Colon (tissue), 2 donors: ENCODE results near the gene BOD1.

Experiments
- FAIRE-seq: peaks from 2 replicates; lab custom pipeline; 2012; peaks lifted over from hg19 to GRCh38; lab: Jason Lieb, UNC
- donor health status: control.
- donor health status: control.

Gene BOD1

DNA sequence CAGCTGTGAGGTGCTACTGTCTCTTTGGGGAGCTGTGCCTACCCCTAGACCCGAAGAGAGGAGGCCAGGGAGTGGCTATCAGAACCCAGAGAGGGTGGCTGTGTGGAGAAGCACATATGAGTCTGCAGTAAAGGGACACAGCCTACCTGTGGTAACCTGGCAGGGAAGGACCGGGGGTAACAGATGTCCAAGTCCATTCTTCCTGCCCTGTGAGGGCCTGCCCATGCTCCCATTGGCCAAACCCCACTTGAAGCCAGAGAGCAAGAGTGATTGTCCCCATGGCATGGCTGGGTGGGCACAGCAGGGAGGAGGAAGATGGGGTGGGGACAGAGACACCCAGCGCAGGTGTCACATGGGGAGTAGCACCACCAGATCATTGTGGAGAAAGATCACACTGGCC is 39.3 kb downstream of the BOD1 start:
- no peak for FAIRE-seq

DNA sequence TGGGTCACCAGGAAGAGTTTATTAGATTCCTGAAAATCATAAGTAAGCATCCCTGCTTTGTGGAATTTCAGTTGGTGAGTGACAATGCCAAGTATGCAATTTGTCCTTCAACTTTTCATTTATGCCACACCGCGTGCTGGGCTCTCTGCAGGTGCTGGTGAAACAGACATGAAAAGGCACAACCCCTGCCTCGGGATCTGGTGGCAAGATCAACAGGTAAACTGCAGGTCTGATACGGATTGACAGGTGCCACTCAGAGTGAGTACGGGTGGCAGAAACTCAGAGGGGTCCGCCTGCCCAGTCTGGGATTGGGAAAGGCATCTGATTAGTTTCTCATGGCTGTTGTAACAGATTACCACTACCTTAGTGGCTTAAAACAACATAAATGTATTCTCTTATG is 40.5 kb downstream of the BOD1 start:
- FAIRE-seq: no peak

DNA sequence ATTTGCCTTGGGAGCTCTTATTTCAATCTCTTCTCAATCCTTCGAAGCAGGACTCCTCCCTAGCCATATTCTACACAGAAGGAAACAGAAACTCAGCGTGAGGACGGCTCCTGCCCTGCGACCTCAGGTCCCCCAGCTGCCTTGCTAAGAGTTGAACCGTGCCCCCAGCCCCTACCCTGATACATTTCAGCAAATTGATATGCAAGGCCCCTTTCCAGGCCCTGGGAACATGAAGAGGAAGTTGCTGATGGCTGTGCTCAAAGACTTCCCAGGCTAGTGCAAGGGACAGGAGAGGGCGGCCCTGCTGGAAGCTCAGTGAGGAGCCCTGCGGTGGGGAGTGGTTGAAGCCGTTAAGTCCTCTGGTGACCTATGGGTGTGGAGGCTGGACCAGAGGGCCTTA is 41.5 kb downstream of the BOD1 start:
- no peak for FAIRE-seq

DNA sequence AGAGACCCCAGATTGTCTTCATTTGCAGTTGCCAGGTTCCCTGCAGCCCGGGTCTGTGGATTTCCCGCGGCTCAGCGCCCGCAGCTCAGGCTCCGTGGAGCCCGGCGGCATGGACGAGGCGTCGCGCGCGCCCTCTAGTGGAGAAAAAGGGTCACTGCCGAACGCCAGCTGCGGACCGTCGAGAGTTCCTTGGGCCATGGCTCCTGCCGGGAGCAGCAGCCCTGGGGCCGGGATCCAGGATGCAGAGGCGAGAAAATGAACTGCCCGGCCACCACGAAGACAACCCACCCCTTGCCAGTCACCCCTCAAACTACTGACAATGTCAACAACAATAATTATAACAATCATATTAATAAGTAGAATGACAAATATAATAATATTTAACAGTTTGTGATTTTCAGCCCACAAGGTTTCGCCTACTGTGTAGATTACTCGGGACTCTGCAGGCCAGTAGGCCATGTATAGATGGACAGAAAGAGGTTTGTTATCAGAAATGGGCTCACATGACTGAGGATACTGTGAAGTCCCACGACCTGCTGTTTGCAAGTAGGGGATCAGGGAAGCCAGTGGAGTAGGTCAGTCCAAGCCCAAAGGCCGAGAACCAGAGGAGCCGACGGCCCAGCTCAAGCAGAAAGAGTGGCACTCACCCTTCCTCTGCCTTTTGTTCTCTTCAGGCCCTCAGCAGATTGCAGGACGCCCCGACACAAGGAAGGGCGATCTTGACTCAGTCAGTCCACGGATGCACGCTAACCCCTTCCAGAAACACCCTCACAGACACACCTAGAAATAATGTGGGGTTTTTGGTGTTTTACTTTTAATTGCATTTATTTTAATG is 43.1 kb downstream of the BOD1 start:
- no peak for FAIRE-seq

DNA sequence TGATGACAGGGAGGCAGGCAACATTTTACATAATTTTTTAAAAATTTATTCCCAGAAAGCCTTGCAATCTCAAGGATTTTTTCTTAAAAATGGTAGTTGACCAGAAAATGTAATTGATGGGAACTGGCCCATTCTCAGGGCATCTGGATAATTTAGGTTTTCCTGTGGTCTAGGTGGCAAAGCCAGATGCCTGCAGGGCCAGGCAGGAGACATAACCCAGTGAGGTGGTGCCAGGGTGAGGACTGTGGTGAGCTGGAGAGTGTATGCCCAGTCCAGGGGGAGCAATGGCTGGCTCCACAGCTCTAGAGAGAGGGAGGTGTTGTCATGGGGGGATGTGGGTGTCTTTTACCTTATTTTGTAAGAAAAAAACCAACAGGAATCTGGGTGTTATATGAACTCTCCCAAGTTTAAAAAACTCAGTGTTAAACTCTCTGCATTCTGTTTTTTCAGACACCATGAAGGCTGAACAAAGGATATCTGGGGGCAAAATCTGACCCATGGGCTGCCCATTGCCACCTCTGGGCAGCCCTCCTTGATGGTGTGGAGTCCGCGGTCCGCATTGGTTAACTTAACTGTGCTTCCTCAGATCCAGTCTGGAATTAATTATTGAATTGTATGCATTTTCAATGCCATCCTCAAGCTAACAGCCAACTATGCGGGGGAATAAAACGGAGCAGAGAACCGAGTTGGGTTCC is 43.9 kb downstream of the BOD1 start:
- no peak for FAIRE-seq

DNA sequence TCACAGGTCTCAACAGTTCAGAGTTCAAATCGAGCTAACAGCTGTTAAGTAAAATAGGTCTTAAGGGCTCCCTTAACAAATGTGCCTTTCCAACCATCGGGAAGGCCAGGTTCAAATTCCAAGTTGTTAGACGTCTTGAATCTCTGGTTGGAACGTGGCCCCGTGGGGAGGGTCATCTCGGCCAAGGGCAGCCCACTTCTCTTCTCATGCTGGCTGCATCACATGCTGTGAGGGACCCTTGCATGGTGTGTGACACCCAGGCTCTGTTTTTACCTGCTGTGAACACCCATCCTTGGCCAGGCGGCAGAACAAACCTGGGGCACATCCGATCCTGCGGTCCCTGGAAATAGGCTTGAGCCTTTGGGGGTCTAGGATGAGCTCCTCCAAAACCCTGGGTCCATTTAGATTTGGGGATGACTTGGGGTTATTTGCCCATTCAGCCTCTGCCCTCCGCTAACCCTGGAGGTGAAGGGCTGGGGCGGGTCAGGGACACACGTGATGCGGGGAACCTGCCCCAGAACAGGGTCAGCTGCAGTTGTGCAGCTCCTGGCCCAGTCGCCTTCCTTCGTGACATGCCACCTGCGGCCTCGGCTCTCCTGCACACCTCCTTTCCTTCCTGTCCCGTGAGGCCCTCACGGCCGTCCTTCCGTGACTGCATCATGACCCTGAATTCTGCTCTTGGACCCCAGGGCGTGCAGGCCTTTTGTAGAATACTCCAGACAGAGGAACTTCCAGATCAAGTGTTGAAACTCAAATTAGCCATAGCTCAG is 45.9 kb downstream of the BOD1 start:
- no peak for FAIRE-seq

DNA sequence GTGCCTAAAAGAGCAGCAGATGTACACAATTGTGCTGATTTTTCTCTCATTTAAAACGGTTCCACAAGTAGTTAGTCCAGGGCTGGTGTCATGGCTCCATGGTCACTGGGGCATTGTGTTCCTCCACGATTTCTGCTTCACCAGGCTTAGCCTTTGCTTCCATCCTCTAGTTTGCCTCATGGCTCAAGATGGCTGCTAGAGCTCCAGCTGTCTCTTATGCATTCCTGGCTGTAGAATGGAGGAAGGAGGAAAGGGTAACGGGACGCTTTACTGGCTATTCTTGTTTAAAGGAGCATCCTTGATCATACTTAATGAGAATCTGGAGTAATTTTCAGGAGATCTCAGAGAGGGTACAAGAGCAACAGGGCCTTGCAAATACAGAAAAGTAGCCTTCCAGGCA is 47.7 kb downstream of the BOD1 start:
- FAIRE-seq: no peak

DNA sequence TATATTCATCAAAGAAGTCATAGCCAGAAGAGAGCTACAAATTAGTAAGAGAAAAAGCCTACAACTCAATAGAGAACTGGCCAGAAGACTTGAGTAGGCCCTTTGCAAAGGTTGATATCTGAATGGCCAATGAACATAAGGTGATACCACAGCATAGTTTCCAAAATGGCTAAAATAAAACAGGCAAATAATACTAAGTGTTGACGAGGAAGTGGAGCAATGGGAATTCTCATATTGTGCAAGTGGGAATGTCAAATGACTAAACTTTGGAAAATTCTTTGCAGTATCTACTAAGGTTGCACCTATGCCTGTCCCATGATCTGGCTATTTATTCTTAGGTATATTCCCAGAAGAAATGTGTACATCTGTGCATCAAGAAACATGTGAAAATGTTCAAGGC is 48.3 kb downstream of the BOD1 start:
- no peak for FAIRE-seq

DNA sequence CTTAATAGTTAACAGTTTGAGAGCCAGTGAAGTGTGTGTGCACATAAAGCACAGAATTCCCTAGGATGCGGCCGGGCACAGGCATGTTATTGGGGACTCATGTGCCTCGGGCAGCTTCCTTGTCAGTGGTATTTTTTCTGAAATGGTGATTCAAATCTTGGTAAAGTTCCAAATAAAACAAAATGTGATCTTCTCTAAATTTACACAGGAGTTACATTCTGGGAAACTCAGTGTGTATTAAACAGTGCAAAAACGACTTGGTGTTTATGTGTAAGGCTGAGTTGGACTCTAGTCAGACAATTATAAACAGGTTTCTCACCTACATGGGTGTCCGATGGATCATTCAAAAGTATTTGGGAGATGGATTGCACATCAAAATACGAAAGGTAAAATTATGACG is 48.9 kb downstream of the BOD1 start:
- FAIRE-seq: no peak

DNA sequence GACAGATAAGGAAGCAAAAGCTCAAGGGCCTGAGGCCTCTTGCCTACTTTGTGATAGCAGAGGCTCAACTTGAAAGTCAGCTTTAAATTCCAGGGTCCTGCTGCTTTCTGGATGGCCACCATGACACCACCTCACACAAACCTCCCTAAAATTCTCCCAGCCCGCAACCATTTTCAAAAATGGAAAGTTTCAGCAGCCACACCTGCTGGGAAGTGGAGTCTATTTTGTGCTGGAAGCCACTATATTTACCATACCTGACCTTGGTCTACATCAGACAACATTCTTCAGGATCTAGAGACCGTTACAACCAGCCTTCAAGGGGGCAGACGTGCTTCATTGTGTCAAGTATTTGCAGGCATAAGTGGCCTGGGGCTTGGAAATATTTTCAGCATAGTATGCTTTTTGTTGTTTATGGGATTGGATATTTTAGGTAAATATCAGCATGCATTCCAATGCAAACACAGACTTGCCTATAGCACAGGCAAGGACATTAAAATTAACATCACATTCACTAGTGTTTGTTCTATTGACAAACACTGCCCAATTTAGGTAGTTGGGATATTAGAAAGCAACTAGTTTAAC is 50.9 kb downstream of the BOD1 start:
- no peak for FAIRE-seq

DNA sequence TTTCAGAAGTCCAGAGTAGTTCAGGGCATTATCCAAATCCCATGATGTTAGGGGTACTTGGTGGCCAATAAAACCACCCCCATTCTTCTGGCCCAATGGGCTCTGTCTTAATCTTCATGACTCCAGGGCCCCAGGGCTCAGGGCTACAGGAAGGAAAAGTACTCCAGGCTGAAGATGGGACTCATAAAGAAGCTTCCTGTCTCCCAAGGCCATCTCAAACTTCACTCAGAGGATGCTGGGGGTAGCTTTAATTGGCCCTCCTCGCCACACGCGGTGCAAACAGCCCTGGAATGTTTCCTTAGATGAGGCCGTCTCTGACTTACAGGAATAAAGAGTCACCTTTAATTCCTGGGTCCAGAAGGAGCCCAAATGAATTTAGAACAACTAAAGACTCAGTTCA is 52.3 kb downstream of the BOD1 start:
- no peak for FAIRE-seq

DNA sequence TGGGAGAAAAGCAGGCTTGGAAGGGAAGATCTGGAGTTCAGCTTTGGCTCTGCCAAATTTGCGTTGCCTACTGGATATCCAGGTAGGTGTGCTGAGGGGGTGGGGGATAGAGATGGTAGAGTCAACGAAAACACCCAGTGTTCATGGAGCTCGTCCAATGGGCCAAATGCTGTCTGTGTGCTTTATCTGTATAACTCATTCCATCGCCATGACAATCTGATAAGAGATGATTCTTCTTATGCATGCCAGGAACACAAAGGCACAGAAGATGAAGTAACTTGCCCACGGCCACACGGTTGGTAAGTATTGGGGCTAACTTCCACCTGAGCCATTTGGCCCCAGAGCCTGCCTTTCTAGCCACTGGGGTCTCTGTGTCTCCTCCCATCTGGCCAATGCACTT is 53.2 kb downstream of the BOD1 start:
- FAIRE-seq: no peak

DNA sequence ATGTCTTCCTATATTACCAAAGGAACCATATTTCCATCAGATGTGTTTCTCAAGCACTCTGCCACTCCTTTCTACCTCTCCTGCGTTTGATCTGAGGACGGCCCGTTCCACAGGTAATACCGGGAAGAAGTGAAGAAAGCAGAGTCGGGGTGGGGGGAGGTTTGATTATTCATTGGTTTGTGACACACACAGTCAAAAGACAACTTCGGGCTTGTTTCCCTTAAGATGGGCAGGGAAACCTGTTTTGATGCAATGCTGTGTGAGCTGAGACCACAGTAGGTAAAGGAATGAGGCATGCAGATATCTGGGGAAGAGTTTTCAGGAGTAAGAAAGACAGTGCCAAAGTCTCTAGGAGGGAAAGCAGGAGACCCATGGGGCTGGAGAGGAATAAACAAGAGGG is 54.0 kb downstream of the BOD1 start:
- FAIRE-seq: no peak
